Heart left ventricle (tissue), 13 donors: Measurements from ENCODE around the gene MZB1.

ENCODE experiments used
- POLR2A ChIP-seq, 2 donors: fragments of 450-650 bp; IDR thresholded peaks; one replicate each; pipeline ENCODE4 v1.6.1; 2017; ENCODE audit warnings: antibody characterized with exemption in 2 of 2, mild to moderate bottlenecking in 2 of 2, moderate library complexity in 2 of 2
- TF ChIP-seq, protein P1 (sequence below), 12 donors: fragments of 200-600 bp; sonication (generic) in 4 of 12; IDR thresholded peaks; one replicate each; pipeline versions ENCODE4 v1.5.0 to v1.8.0; 2018 to 2022; ENCODE audit warnings: antibody characterized with exemption in 12 of 12, mild to moderate bottlenecking in 5 of 12
- donor health status: ischemic (EF 13 %, LVEDD 7.1; RV severe dilation, severe dysfunction).
- donor health status: DM: no; HTN: yes; CAD: no.
- donor health status: DM: no; HTN: no; CAD: no.
- donor health status: ischemic (EF 25% LVEDD 6.9; RV normal size, moderate dysfunction).
- donor health status: ischemic (EF 25% LVEDD 5.7; RV mildly dilated, moderate dysfunction).
- donor health status: ischemic (EF 35%, LVEDD 5.7; RV mildly dilated, moderate dysfunction).
- donor health status: nonischemic (EF 11% LVEDD 7.7; RV severe dilation, severe dysfunction).
- donor health status: DM: yes; HTN: yes; CAD: no.
- donor health status: PGD.
- donor health status: ischemic (EF 29% LVEDD 5.4; RV normal size, mild dysfunction).
- donor health status: nonischemic (EF 23%, LVEDD 6.1; RV moderate dilation, normal function).

DNA sequence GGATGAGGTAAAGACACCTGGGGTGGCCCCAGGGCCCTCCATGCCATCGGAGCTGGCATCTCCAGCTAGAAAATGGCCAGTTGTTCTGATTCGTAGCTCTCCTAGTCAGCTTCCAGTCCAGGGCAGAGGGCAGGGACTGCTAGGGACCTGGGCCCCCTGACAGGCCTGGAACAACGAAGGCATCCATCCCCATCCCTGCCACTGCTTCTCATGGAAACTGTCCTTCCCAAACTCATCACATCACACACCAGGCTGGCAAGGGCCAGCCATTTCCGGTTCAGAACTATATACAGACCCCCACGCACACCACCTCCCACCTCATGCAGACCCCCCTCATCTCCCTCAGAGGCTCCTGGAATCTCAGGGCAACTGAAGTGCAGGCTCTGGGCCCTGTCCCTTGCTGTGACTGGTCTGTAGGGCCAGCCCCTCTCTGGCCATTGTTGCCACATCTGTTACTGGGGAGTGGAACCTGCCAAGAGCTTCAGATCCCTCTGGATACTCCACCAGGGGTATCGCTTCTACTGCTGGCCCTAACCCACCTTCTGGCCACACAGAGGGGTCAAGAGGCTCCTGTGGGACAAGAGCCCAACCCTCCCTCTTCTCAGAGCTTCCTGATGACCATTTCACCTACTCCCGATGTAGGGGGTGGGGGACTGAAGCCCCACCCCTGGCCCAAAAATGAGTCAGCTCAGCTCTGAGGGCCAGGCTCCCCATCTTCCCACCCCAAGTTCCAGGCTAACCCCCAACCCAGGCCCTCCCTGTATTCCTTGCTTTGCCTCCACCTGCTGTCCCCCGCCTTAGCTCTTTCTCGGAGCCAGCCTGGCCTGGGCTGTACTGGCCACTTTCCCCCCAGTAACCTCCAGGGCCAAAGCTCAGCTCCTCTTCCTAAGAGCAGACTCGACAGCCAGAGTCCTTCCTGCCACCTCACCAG, 1.2 kb upstream of the MZB1 start:
- TF ChIP-seq, protein P1, sequence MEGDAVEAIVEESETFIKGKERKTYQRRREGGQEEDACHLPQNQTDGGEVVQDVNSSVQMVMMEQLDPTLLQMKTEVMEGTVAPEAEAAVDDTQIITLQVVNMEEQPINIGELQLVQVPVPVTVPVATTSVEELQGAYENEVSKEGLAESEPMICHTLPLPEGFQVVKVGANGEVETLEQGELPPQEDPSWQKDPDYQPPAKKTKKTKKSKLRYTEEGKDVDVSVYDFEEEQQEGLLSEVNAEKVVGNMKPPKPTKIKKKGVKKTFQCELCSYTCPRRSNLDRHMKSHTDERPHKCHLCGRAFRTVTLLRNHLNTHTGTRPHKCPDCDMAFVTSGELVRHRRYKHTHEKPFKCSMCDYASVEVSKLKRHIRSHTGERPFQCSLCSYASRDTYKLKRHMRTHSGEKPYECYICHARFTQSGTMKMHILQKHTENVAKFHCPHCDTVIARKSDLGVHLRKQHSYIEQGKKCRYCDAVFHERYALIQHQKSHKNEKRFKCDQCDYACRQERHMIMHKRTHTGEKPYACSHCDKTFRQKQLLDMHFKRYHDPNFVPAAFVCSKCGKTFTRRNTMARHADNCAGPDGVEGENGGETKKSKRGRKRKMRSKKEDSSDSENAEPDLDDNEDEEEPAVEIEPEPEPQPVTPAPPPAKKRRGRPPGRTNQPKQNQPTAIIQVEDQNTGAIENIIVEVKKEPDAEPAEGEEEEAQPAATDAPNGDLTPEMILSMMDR (IDR thresholded peaks at IDR 0.05), result no peak
- TF ChIP-seq POLR2A (IDR thresholded peaks at IDR 0.05), result no peak
